ENCODE data around the gene FNDC3B.
"Not testable (repeated sequence)": the region's sequence is repeated elsewhere in the genome, so short reads cannot be mapped to it uniquely, and the experiment has no call there.

The FNDC3B gene

GRCh38 chr3:172357850-172358754 is 318.7 kb downstream of the FNDC3B start:
- Mint-ChIP-seq H3K4me3 (no peak overlapping the region), H3K4me1 (ENCODE audit: low read depth in 2 of 2) (peaks cover 0 to 2% of the 10 kb centered on the region in 2 donors), H3K36me3 (ENCODE audit: insufficient read depth) (peaks cover 18% of the 10 kb centered on the region), H3K27ac (no peak overlapping the region), H3K9me3 (no peaks in the 10 kb centered on the region), H3K27me3 (no peaks in the 10 kb centered on the region)
- ATAC-seq (replicated peaks), result no peak
- DNase-seq, result no peak

DNA sequence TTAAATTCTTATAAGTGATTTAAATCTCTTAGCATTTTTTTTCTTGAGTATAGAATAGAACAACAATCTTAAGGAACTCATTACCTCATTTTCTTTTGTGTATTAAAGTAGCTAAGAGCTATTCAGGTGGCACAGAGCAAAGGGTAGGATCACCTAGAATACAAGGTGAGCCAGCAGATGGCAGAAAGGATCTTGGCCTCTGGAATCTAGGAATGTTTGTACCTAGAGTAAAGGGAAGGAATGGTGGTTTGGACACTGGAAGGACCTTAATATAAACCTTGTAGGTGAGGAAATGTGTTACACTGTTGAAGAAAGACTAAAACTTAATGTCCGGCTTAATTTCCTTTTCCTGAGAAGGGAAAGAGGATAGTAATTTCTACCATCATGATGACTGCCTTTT is 319.9 kb downstream of the FNDC3B start:
- peaks cover 19% of the 10 kb centered on the region for H3K36me3 Mint-ChIP-seq (ENCODE audit: insufficient read depth)
- peaks cover 0 to 2% of the 10 kb centered on the region in 2 donors for H3K4me1 Mint-ChIP-seq (ENCODE audit: low read depth in 2 of 2)
- no peak overlapping the region for H3K4me3 Mint-ChIP-seq
- ATAC-seq (replicated peaks) (no peak), DNase-seq (no peak)
- no peaks in the 10 kb centered on the region for H3K27me3 Mint-ChIP-seq
- no peak overlapping the region for H3K27ac Mint-ChIP-seq
- H3K9me3 Mint-ChIP-seq, result no peaks in the 10 kb centered on the region

- Mint-ChIP-seq H3K9me3 (no peaks in the 10 kb centered on the region), H3K36me3 (ENCODE audit: insufficient read depth) (peaks cover 22% of the 10 kb centered on the region), H3K4me3 (no peak overlapping the region), H3K4me1 (ENCODE audit: low read depth in 2 of 2) (peaks cover 0 to 2% of the 10 kb centered on the region in 2 donors), H3K27me3 (no peaks in the 10 kb centered on the region), H3K27ac (no peak overlapping the region)
- ATAC-seq (replicated peaks), result no peak
- no peak for DNase-seq
These were observed 320.6 kb downstream of the FNDC3B start for GRCh38 chr3:172359996-172360395.

DNA sequence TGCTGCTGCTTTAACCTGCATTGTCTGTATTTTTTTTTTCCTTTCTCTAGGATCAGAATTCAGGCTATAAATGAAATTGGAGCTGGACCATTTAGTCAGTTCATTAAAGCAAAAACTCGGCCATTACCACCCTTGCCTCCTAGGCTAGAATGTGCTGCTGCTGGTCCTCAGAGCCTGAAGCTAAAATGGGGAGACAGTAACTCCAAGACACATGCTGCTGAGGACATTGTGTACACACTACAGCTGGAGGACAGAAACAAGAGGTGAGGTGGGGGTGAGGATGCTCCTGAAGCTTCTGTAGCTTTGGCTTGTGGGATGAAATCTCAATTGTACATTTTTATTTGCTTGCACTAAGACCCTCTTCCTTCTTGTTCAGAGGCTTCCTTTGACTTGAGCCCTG is 323.2 kb downstream of the FNDC3B start:
- no peaks in the 10 kb centered on the region for H3K27me3 Mint-ChIP-seq
- no peak overlapping the region for H3K27ac Mint-ChIP-seq
- H3K36me3 Mint-ChIP-seq (ENCODE audit: insufficient read depth), result peaks cover 23% of the 10 kb centered on the region
- no peaks in the 10 kb centered on the region for H3K9me3 Mint-ChIP-seq
- no peak for DNase-seq
- H3K4me3 Mint-ChIP-seq, result no peak overlapping the region
- no peak for ATAC-seq (replicated peaks)
- peaks cover 0 to 2% of the 10 kb centered on the region in 2 donors for H3K4me1 Mint-ChIP-seq (ENCODE audit: low read depth in 2 of 2)

GRCh38 chr3:172364374-172365027 is 325.1 kb downstream of the FNDC3B start:
- Mint-ChIP-seq H3K4me1 (ENCODE audit: low read depth in 2 of 2) (no peaks in the 10 kb centered on the region), H3K9me3 (no peaks in the 10 kb centered on the region), H3K36me3 (ENCODE audit: insufficient read depth) (peaks cover 24% of the 10 kb centered on the region), H3K27me3 (no peaks in the 10 kb centered on the region), H3K4me3 (no peak overlapping the region), H3K27ac (no peak overlapping the region)
- no peak for DNase-seq
- no peak for ATAC-seq (replicated peaks)

DNA sequence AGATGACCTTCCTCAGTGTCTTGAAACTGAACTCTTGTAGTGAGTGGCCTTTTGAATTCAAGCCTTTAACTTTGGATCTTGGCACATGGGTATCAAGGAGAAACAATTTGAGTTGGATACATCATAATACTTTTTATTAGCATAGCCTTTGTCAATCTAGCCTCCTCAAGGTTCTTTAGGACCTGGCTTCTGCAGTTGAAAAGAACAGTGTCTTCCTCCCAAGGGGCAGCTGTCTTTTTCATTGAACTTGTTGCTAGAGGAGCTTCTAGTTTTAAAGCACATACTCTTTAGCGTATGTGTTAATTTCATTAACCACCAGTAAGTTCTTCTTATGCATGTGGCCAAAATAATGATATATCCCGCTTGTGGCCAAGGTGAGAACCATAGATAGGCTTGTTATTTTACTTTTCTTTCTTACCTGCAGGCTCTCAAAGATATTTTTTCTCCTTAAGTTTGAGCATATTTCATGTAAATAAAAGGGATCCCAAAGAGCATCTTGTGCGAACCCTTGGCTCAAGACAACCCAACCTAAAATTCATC is 325.7 kb downstream of the FNDC3B start:
- ATAC-seq (replicated peaks), result no peak
- peaks cover 27% of the 10 kb centered on the region for H3K36me3 Mint-ChIP-seq (ENCODE audit: insufficient read depth)
- no peaks in the 10 kb centered on the region for H3K4me1 Mint-ChIP-seq (ENCODE audit: low read depth in 2 of 2)
- no peaks in the 10 kb centered on the region for H3K9me3 Mint-ChIP-seq
- H3K27ac Mint-ChIP-seq, result no peak overlapping the region
- H3K27me3 Mint-ChIP-seq, result no peaks in the 10 kb centered on the region
- H3K4me3 Mint-ChIP-seq, result no peak overlapping the region
- no peak for DNase-seq

- peaks cover 25% of the 10 kb centered on the region for H3K36me3 Mint-ChIP-seq (ENCODE audit: insufficient read depth)
- peak overlapping the region in 1 of 2 donors; percentile 33 for H3K27ac Mint-ChIP-seq
- ATAC-seq (replicated peaks) (no peak), DNase-seq (no peak)
- H3K4me3 Mint-ChIP-seq, result no peak overlapping the region
- no peaks in the 10 kb centered on the region for H3K9me3 Mint-ChIP-seq
- H3K4me1 Mint-ChIP-seq (ENCODE audit: low read depth in 2 of 2), result no peaks in the 10 kb centered on the region
- no peaks in the 10 kb centered on the region for H3K27me3 Mint-ChIP-seq
These were observed 328.1 kb downstream of the FNDC3B start for GRCh38 chr3:172367205-172368105.

GRCh38 chr3:172368556-172368955 is 329.2 kb downstream of the FNDC3B start:
- H3K27ac Mint-ChIP-seq; H3K27me3 Mint-ChIP-seq; ATAC-seq (replicated peaks); H3K9me3 Mint-ChIP-seq; H3K4me3 Mint-ChIP-seq; H3K4me1 Mint-ChIP-seq (ENCODE audit: low read depth in 2 of 2); DNase-seq: not testable (repeated sequence)
- H3K36me3 Mint-ChIP-seq (ENCODE audit: insufficient read depth), result peaks cover 25% of the 10 kb centered on the region

- H3K27ac Mint-ChIP-seq, result no peak overlapping the region
- DNase-seq (no peak), ATAC-seq (replicated peaks) (no peak)
- H3K9me3 Mint-ChIP-seq, result no peaks in the 10 kb centered on the region
- no peak overlapping the region for H3K4me3 Mint-ChIP-seq
- H3K4me1 Mint-ChIP-seq (ENCODE audit: low read depth in 2 of 2), result no peaks in the 10 kb centered on the region
- H3K36me3 Mint-ChIP-seq (ENCODE audit: insufficient read depth), result peaks cover 17% of the 10 kb centered on the region
- no peaks in the 10 kb centered on the region for H3K27me3 Mint-ChIP-seq
These were observed 330.3 kb downstream of the FNDC3B start for GRCh38 chr3:172369590-172370259.

GRCh38 chr3:172370419-172370818 is 331.0 kb downstream of the FNDC3B start:
- no peaks in the 10 kb centered on the region for H3K27me3 Mint-ChIP-seq
- H3K4me3 Mint-ChIP-seq, result no peak overlapping the region

DNA sequence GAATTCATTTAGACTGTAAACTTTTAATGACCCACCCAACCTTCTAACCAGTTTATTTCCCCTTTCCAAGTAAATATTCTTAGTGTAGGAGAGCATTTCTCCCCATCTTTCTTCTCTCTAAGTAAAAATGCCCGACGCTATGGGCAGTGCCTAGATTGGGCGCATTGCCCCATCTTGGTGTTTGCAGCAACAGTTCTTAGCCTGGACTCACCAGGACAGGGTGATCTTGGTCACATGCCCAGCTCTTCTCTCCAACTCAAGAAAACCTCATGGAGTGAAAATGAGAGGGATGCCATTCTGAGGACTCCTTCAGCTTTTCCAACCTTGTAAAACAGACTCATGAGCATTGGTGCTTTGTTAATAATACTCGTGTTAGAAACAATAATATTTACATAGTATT is 332.2 kb downstream of the FNDC3B start:
- Mint-ChIP-seq H3K4me3 (no peak overlapping the region), H3K9me3 (no peaks in the 10 kb centered on the region), H3K27me3 (no peaks in the 10 kb centered on the region), H3K27ac (no peak overlapping the region), H3K36me3 (ENCODE audit: insufficient read depth) (peaks cover 20% of the 10 kb centered on the region), H3K4me1 (ENCODE audit: low read depth in 2 of 2) (no peaks in the 10 kb centered on the region)
- no peak for ATAC-seq (replicated peaks)
- DNase-seq, result no peak

More at GRCh38 chr3:172370419-172370818, 331.0 kb downstream of the FNDC3B start:
- H3K9me3 Mint-ChIP-seq, result no peaks in the 10 kb centered on the region
- ATAC-seq (replicated peaks), result no peak
- H3K27ac Mint-ChIP-seq, result no peak overlapping the region
- DNase-seq, result no peak
- H3K36me3 Mint-ChIP-seq (ENCODE audit: insufficient read depth), result peaks cover 20% of the 10 kb centered on the region
- H3K4me1 Mint-ChIP-seq (ENCODE audit: low read depth in 2 of 2), result no peaks in the 10 kb centered on the region

DNA sequence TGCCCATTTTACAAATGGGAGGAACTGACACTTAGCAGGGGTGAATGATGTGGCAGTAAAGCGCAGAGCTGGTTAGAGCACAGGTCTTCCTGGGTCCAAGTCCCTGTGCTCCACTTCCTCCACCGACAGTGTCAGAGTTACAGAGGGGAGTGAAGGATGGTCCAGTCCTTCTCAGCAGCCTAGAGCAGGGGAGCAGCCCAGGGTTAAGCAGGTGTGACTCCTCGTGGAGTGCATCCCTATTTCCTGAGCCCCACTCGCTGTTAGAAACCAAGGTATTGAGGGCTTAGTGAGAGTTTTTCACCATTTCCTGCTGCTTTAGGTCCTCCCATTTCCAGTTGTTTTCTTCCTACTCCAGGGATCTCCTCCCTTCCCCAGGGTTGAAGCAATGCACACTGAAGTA is 333.5 kb downstream of the FNDC3B start:
- no peak overlapping the region for H3K4me3 Mint-ChIP-seq
- peak overlapping the region in 1 of 2 donors; percentile 67 for H3K27ac Mint-ChIP-seq
- H3K27me3 Mint-ChIP-seq, result no peaks in the 10 kb centered on the region
- no peak for DNase-seq
- no peaks in the 10 kb centered on the region for H3K4me1 Mint-ChIP-seq (ENCODE audit: low read depth in 2 of 2)
- peaks cover 21% of the 10 kb centered on the region for H3K36me3 Mint-ChIP-seq (ENCODE audit: insufficient read depth)
- ATAC-seq (replicated peaks), result no peak
- H3K9me3 Mint-ChIP-seq, result no peaks in the 10 kb centered on the region

- no peak overlapping the region for H3K27ac Mint-ChIP-seq
- no peak overlapping the region for H3K4me3 Mint-ChIP-seq
- no peaks in the 10 kb centered on the region for H3K27me3 Mint-ChIP-seq
- DNase-seq (no peak), ATAC-seq (replicated peaks) (no peak)
- H3K9me3 Mint-ChIP-seq, result no peaks in the 10 kb centered on the region
- H3K4me1 Mint-ChIP-seq (ENCODE audit: low read depth in 2 of 2), result no peaks in the 10 kb centered on the region
- H3K36me3 Mint-ChIP-seq (ENCODE audit: insufficient read depth), result peaks cover 25% of the 10 kb centered on the region
These were observed 334.5 kb downstream of the FNDC3B start for GRCh38 chr3:172373912-172374311.
